Smooth muscle cell (in vitro differentiated cells): ENCODE measurements around the gene SF1. TPM values are rescaled to one million over a fixed set of nuclear protein-coding genes. Genes with fewer than 3 reads are reported as not detected.
A peak's percentile ranks its signal among the peaks of the same experiment; 100 is the strongest.

Experiments used
- DNase-seq: peaks from one replicate; lab custom pipeline; 2025; ENCODE audit not compliant: unreplicated experiment; lab: John Stamatoyannopoulos, UW
- H2AFZ ChIP-seq: fragments of 200-600 bp; sonication (generic); 2 replicates; pipeline ENCODE4 v1.6.0; 2016; ENCODE audit warnings: antibody characterized with exemption, low read depth, mild to moderate bottlenecking
- H3F3A ChIP-seq: fragments of 200-600 bp; sonication (generic); 2 replicates; pipeline ENCODE4 v1.6.0; 2017; ENCODE audit warnings: antibody characterized with exemption, low read depth
- H3K27ac ChIP-seq: fragments of 200-600 bp; sonication (generic); 2 replicates; pipeline ENCODE4 v1.5.1; 2016; ENCODE audit warnings: low read depth, mild to moderate bottlenecking
- H3K27me3 ChIP-seq: fragments of 200-600 bp; sonication (generic); 2 replicates; pipeline ENCODE4 v1.6.1; 2016; ENCODE audit warnings: low read depth, mild to moderate bottlenecking
- H3K36me3 ChIP-seq: fragments of 200-600 bp; sonication (generic); 2 replicates; pipeline ENCODE4 v1.5.1; 2016; ENCODE audit warnings: low read depth
- H3K4me1 ChIP-seq: fragments of 200-600 bp; sonication (generic); 2 replicates; pipeline ENCODE4 v1.5.1; 2016; ENCODE audit warnings: low read depth
- H3K4me2 ChIP-seq: fragments of 200-600 bp; sonication (generic); 2 replicates; pipeline ENCODE4 v1.6.0; 2016; ENCODE audit warnings: mild to moderate bottlenecking
- H3K4me3 ChIP-seq: fragments of 200-600 bp; sonication (generic); 2 replicates; pipeline ENCODE4 v1.5.1; 2016; ENCODE audit warnings: mild to moderate bottlenecking
- H3K79me2 ChIP-seq: fragments of 200-600 bp; sonication (generic); 2 replicates; pipeline ENCODE4 v1.6.0; 2016; ENCODE audit warnings: low read depth, mild to moderate bottlenecking
- H3K9ac ChIP-seq: fragments of 200-600 bp; sonication (generic); 2 replicates; pipeline ENCODE4 v1.6.0; 2016; ENCODE audit warnings: low read depth
- H3K9me3 ChIP-seq: fragments of 200-600 bp; sonication (generic); replicated peaks from 2 replicates; pipeline ENCODE4 v1.5.1; 2016; ENCODE audit warnings: low read depth
- H4K20me1 ChIP-seq: fragments of 200-600 bp; sonication (generic); 2 replicates; pipeline ENCODE4 v1.6.0; 2016; ENCODE audit warnings: low read depth
- WGBS: methylation state at CpG from one replicate; pipeline ENCODE4 v1.1.7; 2016; ENCODE audit warnings: low lambda C conversion rate; 5-methylcytosine and 5-hydroxymethylcytosine counted together
- polyA plus RNA-seq: library from polyadenylated mRNA; unstranded; fragments of >200 nt; fragmentation: Nextera tagmentation; extraction: Ambion mirVana; gene quantifications from 2 replicates; pipeline ENCODE4 v1.2.1, GENCODE V29; 2016
- total RNA-seq: library from RNA; depleted of rRNA; stranded (reverse); fragments of >200 nt; gene quantifications from 2 replicates; pipeline ENCODE4 v1.2.3, GENCODE V29; 2014
- TF ChIP-seq, protein P1 (sequence below): fragments of 200-600 bp; sonication (generic); IDR thresholded peaks from 2 replicates; pipeline ENCODE4 v1.5.1; 2017; ENCODE audit warnings: borderline replicate concordance, mild to moderate bottlenecking, antibody characterized with exemption; ENCODE audit not compliant: insufficient read depth, poor library complexity, severe bottlenecking

Gene SF1
- total and polyA plus RNA-seq, 2 experiments from 2014 or later, result 84.2 to 115 TPM

DNA sequence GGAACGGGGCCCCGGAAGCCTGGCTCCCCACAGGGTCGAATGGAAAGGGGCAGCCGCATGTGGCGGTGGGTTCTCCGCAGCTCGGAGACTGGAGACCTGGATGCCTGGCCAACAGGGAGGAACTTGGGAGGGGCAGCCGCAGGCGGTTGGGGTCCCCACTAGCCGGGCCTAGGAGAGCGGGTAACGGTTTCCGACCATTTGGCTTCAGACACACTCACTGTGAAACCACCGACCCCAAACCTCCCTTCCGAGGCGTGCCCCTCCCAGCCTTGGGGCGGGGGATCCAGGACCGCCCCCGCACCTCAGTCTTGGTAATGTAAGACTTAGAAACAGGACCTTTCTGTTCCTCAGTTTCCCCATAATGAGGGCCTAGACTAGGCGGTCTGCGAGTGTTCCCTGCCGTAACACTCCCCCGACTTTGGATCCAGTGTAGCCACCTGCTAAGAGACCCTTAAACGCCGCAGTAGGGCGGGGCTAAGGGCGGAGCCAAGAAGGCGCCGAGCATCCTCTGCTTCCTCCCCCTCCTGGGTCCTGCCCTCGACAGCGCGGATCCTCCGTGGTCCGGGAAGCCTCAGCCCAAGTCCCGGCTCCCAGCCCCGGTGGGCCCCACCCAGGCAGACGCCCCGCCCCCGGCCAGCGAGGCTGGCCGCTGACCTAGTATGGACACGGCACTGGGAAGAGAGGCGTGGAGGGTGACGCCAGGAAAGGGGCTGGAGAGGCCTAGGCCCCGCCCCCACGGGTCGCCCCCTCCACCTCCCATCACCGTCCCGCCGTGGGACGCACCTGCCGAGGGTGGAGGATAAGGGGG is 32.6 kb downstream of the SF1 start:
- Histone ChIP-seq H3K27me3 (peaks cover 38% of the 10 kb centered on the region), H3K4me2 (peak overlapping the region; percentile 98), H3K79me2 (no peaks in the 10 kb centered on the region), H3F3A (no peaks in the 10 kb centered on the region), H4K20me1 (no peaks in the 10 kb centered on the region), H3K9me3 (no peaks in the 10 kb centered on the region), H3K4me1 (peaks cover 22% of the 10 kb centered on the region), H3K27ac (no peak overlapping the region), H3K4me3 (peak overlapping the region; percentile 47), H2AFZ (no peak overlapping the region), H3K36me3 (no peaks in the 10 kb centered on the region), H3K9ac (no peak overlapping the region)
- TF ChIP-seq, protein P1, sequence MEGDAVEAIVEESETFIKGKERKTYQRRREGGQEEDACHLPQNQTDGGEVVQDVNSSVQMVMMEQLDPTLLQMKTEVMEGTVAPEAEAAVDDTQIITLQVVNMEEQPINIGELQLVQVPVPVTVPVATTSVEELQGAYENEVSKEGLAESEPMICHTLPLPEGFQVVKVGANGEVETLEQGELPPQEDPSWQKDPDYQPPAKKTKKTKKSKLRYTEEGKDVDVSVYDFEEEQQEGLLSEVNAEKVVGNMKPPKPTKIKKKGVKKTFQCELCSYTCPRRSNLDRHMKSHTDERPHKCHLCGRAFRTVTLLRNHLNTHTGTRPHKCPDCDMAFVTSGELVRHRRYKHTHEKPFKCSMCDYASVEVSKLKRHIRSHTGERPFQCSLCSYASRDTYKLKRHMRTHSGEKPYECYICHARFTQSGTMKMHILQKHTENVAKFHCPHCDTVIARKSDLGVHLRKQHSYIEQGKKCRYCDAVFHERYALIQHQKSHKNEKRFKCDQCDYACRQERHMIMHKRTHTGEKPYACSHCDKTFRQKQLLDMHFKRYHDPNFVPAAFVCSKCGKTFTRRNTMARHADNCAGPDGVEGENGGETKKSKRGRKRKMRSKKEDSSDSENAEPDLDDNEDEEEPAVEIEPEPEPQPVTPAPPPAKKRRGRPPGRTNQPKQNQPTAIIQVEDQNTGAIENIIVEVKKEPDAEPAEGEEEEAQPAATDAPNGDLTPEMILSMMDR, result no peak
- DNase-seq, result peak; percentile 36
- 3% methylated on average over 41 of the region's 52 CpGs for WGBS

DNA sequence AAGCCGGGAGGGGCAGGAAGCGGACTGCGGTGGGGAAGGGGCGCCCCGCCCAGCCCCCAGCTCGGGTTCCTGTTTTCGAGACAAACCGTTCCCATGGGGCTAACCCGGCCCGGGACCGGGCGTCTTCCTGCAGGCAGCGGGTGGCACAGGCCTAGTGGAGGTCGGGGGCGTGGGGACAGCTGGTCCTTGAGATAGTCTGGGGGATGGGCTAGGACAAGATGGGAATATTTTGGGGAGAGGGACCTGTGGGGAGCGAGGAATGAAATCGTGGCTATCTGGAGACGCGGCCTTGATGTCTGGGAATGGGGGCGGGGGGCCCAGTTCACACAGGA is 33.2 kb downstream of the SF1 start:
- Histone ChIP-seq H3K9me3 (no peaks in the 10 kb centered on the region), H3K4me3 (peak overlapping the region; percentile 47), H3F3A (no peaks in the 10 kb centered on the region), H3K27me3 (peaks cover 44% of the 10 kb centered on the region), H3K4me2 (peak overlapping the region; percentile 98), H2AFZ (no peak overlapping the region), H3K36me3 (no peaks in the 10 kb centered on the region), H3K27ac (no peak overlapping the region), H3K4me1 (peaks cover 22% of the 10 kb centered on the region), H3K79me2 (no peaks in the 10 kb centered on the region), H4K20me1 (no peaks in the 10 kb centered on the region), H3K9ac (no peak overlapping the region)
- under 1% methylated on average over 16 of the region's 20 CpGs for WGBS
- TF ChIP-seq, protein P1, result no peak
- no peak for DNase-seq

DNA sequence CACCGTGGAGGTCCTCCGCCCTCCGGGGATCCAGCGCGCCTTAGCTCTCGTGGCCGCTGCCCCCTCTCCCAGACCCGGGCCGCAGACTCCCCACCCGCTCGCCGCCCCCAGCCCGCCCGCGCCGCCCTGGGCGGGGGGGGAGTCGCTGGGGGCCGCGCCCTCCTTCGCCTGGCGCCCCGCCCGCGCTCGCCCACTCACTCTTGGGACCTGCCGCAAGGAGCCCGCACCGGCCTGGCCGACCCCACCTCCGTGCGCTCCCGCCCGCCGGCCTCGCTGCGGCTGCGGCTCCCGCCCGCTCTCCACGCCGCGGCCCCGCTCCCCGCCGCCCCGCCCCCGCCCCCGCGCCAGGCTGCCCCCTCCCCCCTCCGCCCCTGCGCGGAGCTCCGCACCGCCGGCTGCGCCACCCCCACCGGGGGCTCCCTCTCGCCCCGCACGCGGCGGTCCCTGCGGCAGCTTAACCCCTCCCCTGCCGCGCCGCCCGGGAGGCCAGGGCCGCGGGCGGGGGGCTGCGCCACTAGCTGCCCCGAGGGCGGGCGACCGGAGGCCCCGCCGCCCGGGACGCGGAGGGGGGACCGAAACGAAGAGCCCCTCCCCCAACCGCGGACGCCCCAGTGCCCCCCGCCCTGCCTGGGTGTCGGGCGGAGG is 33.7 kb downstream of the SF1 start:
- Histone ChIP-seq H3K36me3 (no peaks in the 10 kb centered on the region), H3K9me3 (no peaks in the 10 kb centered on the region), H3K27ac (no peak overlapping the region), H2AFZ (no peak overlapping the region), H3K9ac (no peak overlapping the region), H3F3A (no peaks in the 10 kb centered on the region), H3K79me2 (no peaks in the 10 kb centered on the region), H3K4me2 (peak overlapping the region; percentile 98), H3K27me3 (peaks cover 44% of the 10 kb centered on the region), H3K4me3 (peak overlapping the region; percentile 47), H3K4me1 (peaks cover 22% of the 10 kb centered on the region), H4K20me1 (no peaks in the 10 kb centered on the region)
- TF ChIP-seq, protein P1, result no peak
- 0% methylated on average over 1 of the region's 89 CpGs for WGBS
- no peak for DNase-seq
